IMR-90 (cell line): ENCODE results near the gene PPP1R9B. TPM values are rescaled to one million over a fixed set of nuclear protein-coding genes. Genes with fewer than 3 reads are reported as not detected.
A peak's percentile ranks its signal among the peaks of the same experiment; 100 is the strongest.

Experiments
- ATAC-seq: fragments of 200-7000 bp; cut with Tn5 transposase; 2 replicates; pipeline ENCODE4 v1.9.1; 2020; ENCODE audit warnings: low read depth, mild to moderate bottlenecking, moderate library complexity
- BruUV-seq: library from RNA; stranded (reverse); fragments of 400-500 nt; replicated peaks from 2 replicates; lab custom pipeline; 2021; lab: Mats Ljungman, UMichigan
- CTCF ChIA-PET: fragments of 300-600 bp; formaldehyde crosslinking; extraction: SDS; loops from one replicate; lab custom pipeline; 2021; ENCODE audit warnings: antibody characterized with exemption; lab: Yijun Ruan, JAX
- POLR2A ChIA-PET: fragments of 300-600 bp; sonication (Branson Sonifier 250); formaldehyde crosslinking; loops from one replicate; lab custom pipeline; 2022; ENCODE audit warnings: antibody characterized with exemption; ENCODE audit not compliant: unreplicated experiment; lab: Charles Lee
- DNase-seq: peaks from one replicate; pipeline ENCODE4 v3.0.0; 2013
- H2AFZ ChIP-seq: replicated peaks from 2 replicates; pipeline ENCODE3; 2013; ENCODE audit warnings: low read length, mild to moderate bottlenecking; ENCODE audit not compliant: poor library complexity
- H2AK5ac ChIP-seq: 2 replicates; pipeline ENCODE4 v1.6.1; 2013; ENCODE audit warnings: low read depth, low read length, inconsistent platforms
- H2AK9ac ChIP-seq: replicated peaks from 2 replicates; pipeline ENCODE3; 2013; ENCODE audit warnings: mild to moderate bottlenecking, low read depth, low read length, moderate library complexity; ENCODE audit not compliant: poor library complexity
- H2BK120ac ChIP-seq: 2 replicates; pipeline ENCODE4 v1.6.1; 2013; ENCODE audit warnings: low read depth, low read length, inconsistent platforms
- H2BK15ac ChIP-seq: 3 replicates; pipeline ENCODE4 v1.6.1; 2013; ENCODE audit warnings: low read depth, low read length, inconsistent platforms
- H2BK20ac ChIP-seq: 2 replicates; pipeline ENCODE4 v1.6.1; 2013; ENCODE audit warnings: low read depth, mild to moderate bottlenecking, inconsistent platforms, low read length, moderate library complexity
- H2BK5ac ChIP-seq: 2 replicates; pipeline ENCODE4 v1.6.1; 2013; ENCODE audit warnings: mild to moderate bottlenecking, low read depth, low read length, inconsistent platforms; ENCODE audit not compliant: poor library complexity, severe bottlenecking
- H3K14ac ChIP-seq: replicated peaks from 2 replicates; pipeline ENCODE4 v1.6.1; 2013; ENCODE audit warnings: low read depth, low read length, inconsistent platforms
- H3K18ac ChIP-seq: 2 replicates; pipeline ENCODE4 v1.6.1; 2013; ENCODE audit warnings: low read depth, low read length, control low read depth
- H3K23ac ChIP-seq: 2 replicates; pipeline ENCODE4 v1.6.1; 2013; ENCODE audit warnings: low read depth, low read length, inconsistent platforms
- H3K27ac ChIP-seq: 2 replicates; pipeline ENCODE4 v1.5.1; 2013; ENCODE audit warnings: mild to moderate bottlenecking, control low read depth, low read length; ENCODE audit not compliant: insufficient read depth
- H3K27me3 ChIP-seq: 2 replicates; pipeline ENCODE4 v1.6.1; 2013; ENCODE audit warnings: low read length; ENCODE audit not compliant: control insufficient read depth, insufficient read depth
- H3K36me3 ChIP-seq: 2 replicates; pipeline ENCODE4 v1.6.1; 2013; ENCODE audit warnings: low read length, mixed read lengths; ENCODE audit not compliant: control insufficient read depth, insufficient read depth
- H3K4ac ChIP-seq: 2 replicates; pipeline ENCODE4 v1.6.1; 2013; ENCODE audit warnings: low read depth, low read length, inconsistent platforms
- H3K4me1 ChIP-seq: 2 replicates; pipeline ENCODE4 v1.6.1; 2013; ENCODE audit warnings: low read length, mixed read lengths; ENCODE audit not compliant: control insufficient read depth, insufficient read depth
- H3K4me2 ChIP-seq: 2 replicates; pipeline ENCODE4 v1.6.1; 2013; ENCODE audit warnings: low read depth, mild to moderate bottlenecking, control low read depth, low read length, moderate library complexity
- H3K4me3 ChIP-seq: 2 replicates; pipeline ENCODE4 v1.5.1; 2013; ENCODE audit warnings: low read depth, mild to moderate bottlenecking, control low read depth, low read length, moderate library complexity; ENCODE audit not compliant: insufficient read depth
- H3K56ac ChIP-seq: 2 replicates; pipeline ENCODE4 v1.6.1; 2013; ENCODE audit warnings: low read length, inconsistent platforms; ENCODE audit not compliant: insufficient read depth; ENCODE audit errors: extremely low read depth
- H3K79me1 ChIP-seq, 2 experiments: 2 replicates each; pipeline ENCODE4 v1.6.1; 2013; ENCODE audit warnings: low read length in 2 of 2, inconsistent platforms in 1 of 2, low read depth in 1 of 2
- H3K9ac ChIP-seq: 2 replicates; pipeline ENCODE4 v1.6.1; 2013; ENCODE audit warnings: low read depth, low read length, control low read depth
- H3K9me1 ChIP-seq: 2 replicates; pipeline ENCODE4 v1.6.1; 2013; ENCODE audit warnings: low read length, inconsistent platforms; ENCODE audit not compliant: insufficient read depth
- H3K9me3 ChIP-seq: 2 replicates; pipeline ENCODE4 v1.6.1; 2013; ENCODE audit warnings: low read length; ENCODE audit not compliant: control insufficient read depth, insufficient read depth
- H4K20me1 ChIP-seq: 2 replicates; pipeline ENCODE4 v1.6.1; 2013; ENCODE audit warnings: low read length, inconsistent platforms; ENCODE audit not compliant: insufficient read depth
- H4K5ac ChIP-seq: 2 replicates; pipeline ENCODE4 v1.6.1; 2013; ENCODE audit warnings: mild to moderate bottlenecking, low read depth, low read length, control low read depth
- H4K8ac ChIP-seq, 2 experiments: 2 replicates each; pipeline ENCODE4 v1.6.1; 2013; ENCODE audit warnings: low read depth in 2 of 2, low read length in 2 of 2, control low read depth in 1 of 2, inconsistent platforms in 1 of 2
- H4K91ac ChIP-seq: 2 replicates; pipeline ENCODE4 v1.6.1; 2013; ENCODE audit warnings: low read depth, low read length, inconsistent platforms; ENCODE audit not compliant: insufficient read depth
- BHLHE40 ChIP-seq: fragments of 150-350 bp; IDR thresholded peaks from 2 replicates; pipeline ENCODE4 v1.6.1; 2016; ENCODE audit warnings: mild to moderate bottlenecking, low read depth, low read length
- FOS ChIP-seq: fragments of 150-350 bp; IDR thresholded peaks from 2 replicates; pipeline ENCODE4 v1.6.1; 2016; ENCODE audit warnings: low read depth, low read length
- MAFK ChIP-seq: IDR thresholded peaks from 2 replicates; pipeline ENCODE4 v1.6.1; 2012; ENCODE audit warnings: low read depth, low read length, improper control_type of control experiment
- MAZ ChIP-seq: IDR thresholded peaks from 2 replicates; pipeline ENCODE4 v1.6.1; 2012; ENCODE audit warnings: low read depth, mild to moderate bottlenecking, low read length, improper control_type of control experiment, moderate library complexity, borderline replicate concordance
- MXI1 ChIP-seq: IDR thresholded peaks from 2 replicates; pipeline ENCODE4 v1.6.1; 2012; ENCODE audit warnings: low read depth, mild to moderate bottlenecking, low read length, moderate library complexity, borderline replicate concordance
- NFE2L2 ChIP-seq: fragments of 150-350 bp; IDR thresholded peaks from 2 replicates; pipeline ENCODE4 v1.6.1; 2016; ENCODE audit warnings: low read depth, mild to moderate bottlenecking, low read length
- POLR2A ChIP-seq: IDR thresholded peaks from 2 replicates; pipeline ENCODE4 v1.6.1; 2012; ENCODE audit warnings: mild to moderate bottlenecking, low read depth, low read length
- RAD21 ChIP-seq: IDR thresholded peaks from 2 replicates; pipeline ENCODE4 v1.6.1; 2012; ENCODE audit warnings: low read length, improper control_type of control experiment
- RCOR1 ChIP-seq: IDR thresholded peaks from 2 replicates; pipeline ENCODE4 v1.6.1; 2012; ENCODE audit warnings: mild to moderate bottlenecking, low read length, improper control_type of control experiment; ENCODE audit not compliant: insufficient replicate concordance
- RFX5 ChIP-seq: IDR thresholded peaks from 2 replicates; pipeline ENCODE4 v1.8.0; 2012; ENCODE audit warnings: low read depth, mild to moderate bottlenecking, low read length, moderate library complexity
- SMC3 ChIP-seq: fragments of 150-350 bp; IDR thresholded peaks from 2 replicates; pipeline ENCODE4 v1.6.1; 2016; ENCODE audit warnings: low read depth, mild to moderate bottlenecking, antibody characterized with exemption, low read length, moderate library complexity
- WGBS, 2 experiments: methylation state at CpG; one replicate each; pipeline versions ENCODE4 v1.1.5 to v1.1.7; 2013; ENCODE audit warnings: missing lambda C conversion rate in 2 of 2; ENCODE audit not compliant: insufficient read length in 1 of 2; ENCODE audit errors: extremely low coverage in 2 of 2; 5-methylcytosine and 5-hydroxymethylcytosine counted together
- dilution Hi-C: fragments of 300-500 bp; cut with HindIII; formaldehyde crosslinking; loops from one replicate; pipeline ENCODE4 v1.14.3; 2018; ENCODE audit warnings: low sequenced_read_pairs; ENCODE audit not compliant: unreplicated experiment
- in situ Hi-C: fragments of 300-500 bp; cut with MboI; formaldehyde crosslinking; loops from 3 replicates; pipeline ENCODE4 v1.14.3; 2019; ENCODE audit warnings: low sequenced_read_pairs, inconsistent platforms, mixed read lengths
- intact Hi-C: fragments of 100-400 bp; cut with micrococcal nuclease; formaldehyde crosslinking; loops from 2 replicates; pipeline ENCODE4 v1.10.0; 2022
- polyA plus RNA-seq, 3 experiments: library from polyadenylated mRNA; depleted of rRNA; stranded (reverse); fragments of >200 nt; gene quantifications; 2 replicates each; pipeline ENCODE4 v1.2.3, GENCODE V29; 2012; ENCODE audit warnings: low replicate concordance in 1 of 3
- total RNA-seq: library from RNA; depleted of rRNA; stranded (reverse); fragments of >200 nt; gene quantifications from 2 replicates; pipeline ENCODE4 v1.2.3, GENCODE V29; 2012
- TF ChIP-seq, protein P1 (sequence below): fragments of 150-350 bp; IDR thresholded peaks from 2 replicates; pipeline ENCODE4 v1.6.1; 2017; ENCODE audit warnings: mild to moderate bottlenecking, antibody characterized with exemption, low read length, low read depth
- TF ChIP-seq, protein P2 (sequence below): conservative IDR thresholded peaks from 2 replicates; pipeline ENCODE4 v1.5.1; 2012; ENCODE audit warnings: mild to moderate bottlenecking, low read depth, low read length, improper control_type of control experiment
- TF ChIP-seq, protein P3 (sequence below): fragments of 150-350 bp; IDR thresholded peaks from 2 replicates; pipeline ENCODE4 v1.6.1; 2016; ENCODE audit warnings: low read depth, mild to moderate bottlenecking, low read length, moderate library complexity, borderline replicate concordance

PPP1R9B gene
- total and polyA plus RNA-seq, 2 of the 4 experiments (the other 2 are of a cell fraction) = 23.0 to 28.0 TPM

DNA sequence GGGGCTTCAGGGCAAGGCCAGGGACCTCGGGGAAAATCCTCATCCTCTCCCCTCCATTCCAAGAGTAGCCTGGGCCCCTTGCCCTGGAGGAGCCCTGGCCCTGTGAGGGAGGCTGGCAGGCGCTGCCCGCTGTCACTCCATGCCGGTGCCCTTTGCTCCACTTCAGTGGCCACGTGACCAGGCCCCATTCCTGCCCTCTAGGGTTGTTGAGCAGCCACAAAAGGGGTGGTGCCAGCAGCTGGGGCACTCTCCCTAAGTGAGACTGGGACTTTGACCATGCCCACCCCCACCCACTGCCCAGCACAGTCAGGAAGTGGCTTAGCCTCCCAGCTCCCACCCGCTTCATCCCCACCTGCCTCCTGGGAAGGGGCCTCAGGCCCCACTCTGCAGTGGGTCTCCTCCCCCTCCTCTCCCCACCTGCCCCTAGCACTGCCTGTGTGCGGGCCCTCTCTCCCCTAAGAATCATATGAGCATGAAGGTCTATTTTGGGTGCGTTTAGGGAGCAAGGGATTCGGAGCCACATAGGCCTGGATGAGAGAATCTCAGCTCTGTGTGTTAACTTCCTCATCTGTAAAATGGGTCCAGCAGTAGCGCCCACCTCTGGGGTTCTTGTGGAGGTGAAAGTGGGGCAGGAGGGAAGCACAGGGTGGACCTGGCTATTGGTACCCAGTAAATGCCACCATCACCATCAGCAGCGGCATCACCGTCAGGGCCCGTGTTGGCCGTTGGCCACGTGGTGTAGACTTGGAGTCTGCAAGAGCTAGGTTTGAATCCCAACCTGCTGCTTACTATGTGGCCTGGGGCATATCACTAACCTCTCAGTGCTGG, 48.1 kb downstream of the PPP1R9B start:
- Histone ChIP-seq H3K4ac (no peak overlapping the region), H3K4me3 (no peak overlapping the region), H3K4me2 (no peak overlapping the region), H4K8ac (no peak overlapping the region), H3K9me1 (peaks cover 9% of the 10 kb centered on the region; the same call in 1 of the 2 replicates), H2BK15ac (no peak overlapping the region), H3K36me3 (peaks cover 26% of the 10 kb centered on the region), H3K4me1 (peaks cover 18% of the 10 kb centered on the region), H4K91ac (no peak overlapping the region), H2BK20ac (no peak overlapping the region), H4K20me1 (peaks cover 7% of the 10 kb centered on the region), H3K27ac (no peak overlapping the region), H2BK120ac (no peak overlapping the region), H3K27me3 (no peaks in the 10 kb centered on the region), H2AFZ (peak overlapping the region; percentile 54), H3K14ac (no peak overlapping the region), H3K9ac (no peak overlapping the region), H3K23ac (no peak overlapping the region), H2AK5ac (0 out of 2 replicates have a peak overlapping the region, but pooled peaks have one; percentile 13), H2AK9ac (peak overlapping the region; percentile 70), H4K5ac (no peak overlapping the region), H3K9me3 (no peaks in the 10 kb centered on the region), H2BK5ac (no peak overlapping the region), H3K79me1 (peaks cover 0 to 5% of the 10 kb centered on the region in 2 experiments; a peak in 1 of 4 replicates), H3K18ac (no peak overlapping the region), H3K56ac (no peak overlapping the region)
- BruUV-seq = no TSS peak
- in situ Hi-C loops (no loop called here), dilution Hi-C loops (no loop called here), intact Hi-C loops (no loop called here)
- DNase-seq (no peak), ATAC-seq (no peak)
- CTCF ChIA-PET = no interaction called here
- POLR2A ChIA-PET = interaction anchor here (0.5 kb wide), 1 partner anchor 261 kb away, joined by 4 read pairs; no protein-coding TSS in a partner anchor
- WGBS, 2 experiments = 100% methylated on average over 2 of the region's 15 CpGs; no CpG with 5 or more reads in 1 of the 2 experiments
- no peak for TF ChIP-seq MXI1
- no peak for TF ChIP-seq POLR2A
- no peak for TF ChIP-seq MAZ
- no peak for TF ChIP-seq RAD21
- TF ChIP-seq, protein P1, sequence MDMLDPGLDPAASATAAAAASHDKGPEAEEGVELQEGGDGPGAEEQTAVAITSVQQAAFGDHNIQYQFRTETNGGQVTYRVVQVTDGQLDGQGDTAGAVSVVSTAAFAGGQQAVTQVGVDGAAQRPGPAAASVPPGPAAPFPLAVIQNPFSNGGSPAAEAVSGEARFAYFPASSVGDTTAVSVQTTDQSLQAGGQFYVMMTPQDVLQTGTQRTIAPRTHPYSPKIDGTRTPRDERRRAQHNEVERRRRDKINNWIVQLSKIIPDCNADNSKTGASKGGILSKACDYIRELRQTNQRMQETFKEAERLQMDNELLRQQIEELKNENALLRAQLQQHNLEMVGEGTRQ = no peak; the same call in 1 of the 2 replicates
- TF ChIP-seq SMC3 = no peak
- no peak for TF ChIP-seq FOS
- no peak for TF ChIP-seq RFX5
- no peak for TF ChIP-seq NFE2L2
- TF ChIP-seq, protein P2, sequence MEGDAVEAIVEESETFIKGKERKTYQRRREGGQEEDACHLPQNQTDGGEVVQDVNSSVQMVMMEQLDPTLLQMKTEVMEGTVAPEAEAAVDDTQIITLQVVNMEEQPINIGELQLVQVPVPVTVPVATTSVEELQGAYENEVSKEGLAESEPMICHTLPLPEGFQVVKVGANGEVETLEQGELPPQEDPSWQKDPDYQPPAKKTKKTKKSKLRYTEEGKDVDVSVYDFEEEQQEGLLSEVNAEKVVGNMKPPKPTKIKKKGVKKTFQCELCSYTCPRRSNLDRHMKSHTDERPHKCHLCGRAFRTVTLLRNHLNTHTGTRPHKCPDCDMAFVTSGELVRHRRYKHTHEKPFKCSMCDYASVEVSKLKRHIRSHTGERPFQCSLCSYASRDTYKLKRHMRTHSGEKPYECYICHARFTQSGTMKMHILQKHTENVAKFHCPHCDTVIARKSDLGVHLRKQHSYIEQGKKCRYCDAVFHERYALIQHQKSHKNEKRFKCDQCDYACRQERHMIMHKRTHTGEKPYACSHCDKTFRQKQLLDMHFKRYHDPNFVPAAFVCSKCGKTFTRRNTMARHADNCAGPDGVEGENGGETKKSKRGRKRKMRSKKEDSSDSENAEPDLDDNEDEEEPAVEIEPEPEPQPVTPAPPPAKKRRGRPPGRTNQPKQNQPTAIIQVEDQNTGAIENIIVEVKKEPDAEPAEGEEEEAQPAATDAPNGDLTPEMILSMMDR = no peak
- no peak for TF ChIP-seq RCOR1
- TF ChIP-seq, protein P3, sequence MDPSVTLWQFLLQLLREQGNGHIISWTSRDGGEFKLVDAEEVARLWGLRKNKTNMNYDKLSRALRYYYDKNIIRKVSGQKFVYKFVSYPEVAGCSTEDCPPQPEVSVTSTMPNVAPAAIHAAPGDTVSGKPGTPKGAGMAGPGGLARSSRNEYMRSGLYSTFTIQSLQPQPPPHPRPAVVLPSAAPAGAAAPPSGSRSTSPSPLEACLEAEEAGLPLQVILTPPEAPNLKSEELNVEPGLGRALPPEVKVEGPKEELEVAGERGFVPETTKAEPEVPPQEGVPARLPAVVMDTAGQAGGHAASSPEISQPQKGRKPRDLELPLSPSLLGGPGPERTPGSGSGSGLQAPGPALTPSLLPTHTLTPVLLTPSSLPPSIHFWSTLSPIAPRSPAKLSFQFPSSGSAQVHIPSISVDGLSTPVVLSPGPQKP = no peak
- TF ChIP-seq MAFK = no peak
- TF ChIP-seq BHLHE40 = no peak
